ENCODE results near the gene RPS6KB1.

- TF ChIP-seq CTCF (IDR thresholded peaks at IDR 0.05) (no peak), POLR2A (IDR thresholded peaks at IDR 0.05) (no peak)
These were observed 14.3 kb upstream of the RPS6KB1 start for GRCh38 chr17:59878624-59879023.

All from prostate gland (tissue), 2 donors.